Measurements from ENCODE around the gene KEAP1. TPM values are rescaled to one million over a fixed set of nuclear protein-coding genes. Genes with fewer than 3 reads are reported as not detected.

Gene KEAP1
- total and polyA plus RNA-seq, 2 donors from 2014 or later = 60.8 to 79.4 TPM

GRCh38 chr19:10508707-10509106 is 5.6 kb upstream of the KEAP1 start:
- intact Hi-C loops (cut with DNase I) = no loop called here
- no peak for FAIRE-seq

GRCh38 chr19:10508036-10508435 is 4.9 kb upstream of the KEAP1 start:
- intact Hi-C loops (cut with DNase I) = no loop called here
- H3K9ac ChIP-seq (ENCODE audit: low read length in 3 of 3) = no peak overlapping the region
- H3K9me3 ChIP-seq (ENCODE audit: control insufficient read depth in 2 of 3, insufficient read depth in 1 of 3, low read length in 3 of 3) = no peaks in the 10 kb centered on the region
- H3K4me3 ChIP-seq (ENCODE audit: low read length in 3 of 3) = no peak overlapping the region
- no peak overlapping the region for H3K27ac ChIP-seq (ENCODE audit: low read depth in 2 of 2, low read length in 2 of 2)
- no peaks in the 10 kb centered on the region for H3K36me3 ChIP-seq (ENCODE audit: control insufficient read depth in 2 of 3, insufficient read depth in 3 of 3, low read length in 3 of 3)
- peaks cover 1% of the 10 kb centered on the region for H3K27me3 ChIP-seq (ENCODE audit: control insufficient read depth, insufficient read depth, low read length)
- peaks cover 0 to 3% (median 0%) of the 10 kb centered on the region in 3 donors for H3K4me1 ChIP-seq (ENCODE audit: control insufficient read depth in 2 of 3, insufficient read depth in 2 of 3, low read depth in 1 of 3, low read length in 3 of 3)
- FAIRE-seq (no peak), DNase-seq (no peak)
- TF ChIP-seq CTCF (IDR thresholded peaks at IDR 0.05; ENCODE audit: borderline replicate concordance, extremely low read depth, insufficient read depth) = no peak

More at GRCh38 chr19:10508707-10509106, 5.6 kb upstream of the KEAP1 start:
- Histone ChIP-seq H3K4me3 (ENCODE audit: low read length in 3 of 3) (no peak overlapping the region), H3K36me3 (ENCODE audit: control insufficient read depth in 2 of 3, insufficient read depth in 3 of 3, low read length in 3 of 3) (no peaks in the 10 kb centered on the region), H3K9ac (ENCODE audit: low read length in 3 of 3) (no peak overlapping the region), H3K27me3 (ENCODE audit: control insufficient read depth, insufficient read depth, low read length) (peaks cover 5% of the 10 kb centered on the region), H3K9me3 (ENCODE audit: control insufficient read depth in 2 of 3, insufficient read depth in 1 of 3, low read length in 3 of 3) (no peaks in the 10 kb centered on the region), H3K27ac (ENCODE audit: low read depth in 2 of 2, low read length in 2 of 2) (no peak overlapping the region), H3K4me1 (ENCODE audit: control insufficient read depth in 2 of 3, insufficient read depth in 2 of 3, low read depth in 1 of 3, low read length in 3 of 3) (peaks cover 0 to 3% (median 0%) of the 10 kb centered on the region in 3 donors)
- DNase-seq = no peak
- no peak for TF ChIP-seq CTCF (IDR thresholded peaks at IDR 0.05; ENCODE audit: borderline replicate concordance, extremely low read depth, insufficient read depth)

GRCh38 chr19:10505583-10506229 is 2.5 kb upstream of the KEAP1 start:
- H3K4me1 ChIP-seq (ENCODE audit: control insufficient read depth in 2 of 3, insufficient read depth in 2 of 3, low read depth in 1 of 3, low read length in 3 of 3) = peaks cover 0 to 5% (median 0%) of the 10 kb centered on the region in 3 donors
- H3K36me3 ChIP-seq (ENCODE audit: control insufficient read depth in 2 of 3, insufficient read depth in 3 of 3, low read length in 3 of 3) = no peaks in the 10 kb centered on the region
- intact Hi-C loops (cut with DNase I) = no loop called here
- peak; percentile 66 for TF ChIP-seq CTCF (IDR thresholded peaks at IDR 0.05; ENCODE audit: borderline replicate concordance, extremely low read depth, insufficient read depth)
- no peak overlapping the region for H3K27ac ChIP-seq (ENCODE audit: low read depth in 2 of 2, low read length in 2 of 2)
- FAIRE-seq (no peak), DNase-seq (peak in 4 of 5 donors; percentile 51 to 87 (median 70))
- H3K9ac ChIP-seq (ENCODE audit: low read length in 3 of 3) = no peak overlapping the region
- H3K9me3 ChIP-seq (ENCODE audit: control insufficient read depth in 2 of 3, insufficient read depth in 1 of 3, low read length in 3 of 3) = no peaks in the 10 kb centered on the region
- H3K27me3 ChIP-seq (ENCODE audit: control insufficient read depth, insufficient read depth, low read length) = no peaks in the 10 kb centered on the region
- no peak overlapping the region for H3K4me3 ChIP-seq (ENCODE audit: low read length in 3 of 3)

Data from kidney (tissue), 14 donors.